IPS DF 4.7 (cell line): ENCODE results near the gene IBA57.
"Not testable (repeated sequence)": the region's sequence is repeated elsewhere in the genome, so short reads cannot be mapped to it uniquely, and the experiment has no call there.

Experiments used
- DNase-seq: peaks from one replicate; pipeline ENCODE4 v3.0.0-alpha.2; 2013; ENCODE audit warnings: low spot score; ENCODE audit errors: extremely low read depth

The IBA57 gene

GRCh38 chr1:228212415-228212965 lies 46.9 kb downstream of the IBA57 start:
- DNase-seq: no peak

GRCh38 chr1:228212966-228213844 lies 47.6 kb downstream of the IBA57 start:
- DNase-seq: peak; percentile 33

- DNase-seq: no peak
Observed at GRCh38 chr1:228213917-228214808, 48.6 kb downstream of the IBA57 start.

GRCh38 chr1:228214921-228215662 lies 49.5 kb downstream of the IBA57 start:
- no peak for DNase-seq

- DNase-seq: no peak
Observed at GRCh38 chr1:228215663-228216116, 50.1 kb downstream of the IBA57 start.

GRCh38 chr1:228216371-228217320 lies 51.0 kb downstream of the IBA57 start:
- DNase-seq: no peak

GRCh38 chr1:228217551-228218344 lies 52.1 kb downstream of the IBA57 start:
- no peak for DNase-seq

- DNase-seq: no peak
Observed at GRCh38 chr1:228218513-228219244, 53.1 kb downstream of the IBA57 start.

GRCh38 chr1:228219245-228219961 lies 53.8 kb downstream of the IBA57 start:
- DNase-seq: no peak

- DNase-seq: no peak
Observed at GRCh38 chr1:228219962-228220780, 54.6 kb downstream of the IBA57 start.

GRCh38 chr1:228221097-228221496 lies 55.5 kb downstream of the IBA57 start:
- not testable (repeated sequence) for DNase-seq

GRCh38 chr1:228222548-228222947 lies 56.9 kb downstream of the IBA57 start:
- no peak for DNase-seq

GRCh38 chr1:228224198-228225164 lies 58.9 kb downstream of the IBA57 start:
- DNase-seq: no peak

GRCh38 chr1:228225165-228225710 lies 59.6 kb downstream of the IBA57 start:
- no peak for DNase-seq

- DNase-seq: no peak
Observed at GRCh38 chr1:228225740-228226139, 60.1 kb downstream of the IBA57 start.
